Peyer's patch (tissue), 4 donors: Measurements from ENCODE around the gene CAMK1G. TPM values are rescaled to one million over a fixed set of nuclear protein-coding genes. Genes with fewer than 3 reads are reported as not detected.

ENCODE experiments used
- DNase-seq, 3 donors: peaks; one replicate each; pipeline ENCODE4 v3.0.0-alpha.2; 2017 to 2019
- H3K27ac ChIP-seq, 4 donors: fragments of 200-600 bp; sonication (generic); one replicate each; pipeline ENCODE4 v1.5.1; 2016 to 2019
- H3K27me3 ChIP-seq, 2 donors: fragments of 200-600 bp; sonication (generic); one replicate each; pipeline ENCODE4 v1.5.1; 2019
- H3K36me3 ChIP-seq, 3 donors: fragments of 200-600 bp; sonication (generic); one replicate each; pipeline ENCODE4 v1.5.1; 2016 to 2019
- H3K4me1 ChIP-seq, 4 donors: fragments of 200-600 bp; sonication (generic); one replicate each; pipeline ENCODE4 v1.5.1; 2016 to 2019
- H3K4me3 ChIP-seq, 4 donors: fragments of 200-600 bp; sonication (generic); 1 replicate in 3 of 4; 2 replicates in 1 of 4; pipeline ENCODE4 v1.5.1; 2016 to 2019; ENCODE audit warnings: mild to moderate bottlenecking in 1 of 4
- H3K9me3 ChIP-seq, 4 donors: fragments of 200-600 bp; sonication (generic); one replicate each; pipeline ENCODE4 v1.5.1; 2016 to 2019; ENCODE audit warnings: mild to moderate bottlenecking in 1 of 4
- CTCF ChIP-seq, 6 experiments: fragments of 450-650 bp in 4 of 6; fragments of 200-600 bp in 2 of 6; sonication (generic) in 1 of 6; IDR thresholded peaks; one replicate each; pipeline ENCODE4 v1.5.1; 2017 to 2019; ENCODE audit warnings: antibody characterized with exemption in 6 of 6, mild to moderate bottlenecking in 3 of 6, moderate library complexity in 1 of 6
- POLR2A ChIP-seq, 2 donors: fragments of 450-650 bp; IDR thresholded peaks; one replicate each; pipeline ENCODE4 v1.5.1; 2017; ENCODE audit warnings: antibody characterized with exemption in 2 of 2, mild to moderate bottlenecking in 2 of 2, moderate library complexity in 2 of 2
- total RNA-seq, 4 donors: library from RNA; depleted of rRNA; stranded (reverse); fragments of >200 nt; gene quantifications; one replicate each; pipeline ENCODE4 v1.1.0, GENCODE V29; 2016

Gene CAMK1G
- total RNA-seq, 4 donors from 2014 or later, result not detected

- Histone ChIP-seq H3K9me3 (no peaks in the 10 kb centered on the region), H3K4me3 (peak overlapping the region in 2 of 4 donors; percentile 39 to 52), H3K27ac (peak overlapping the region in 3 of 4 donors; percentile 76 to 93 (median 90)), H3K27me3 (no peaks in the 10 kb centered on the region), H3K4me1 (peaks cover 0 to 71% (median 2%) of the 10 kb centered on the region in 4 donors), H3K36me3 (no peaks in the 10 kb centered on the region)
- TF ChIP-seq POLR2A (IDR thresholded peaks at IDR 0.05), result no peak
- no peak for TF ChIP-seq CTCF (IDR thresholded peaks at IDR 0.05)
- DNase-seq, result no peak
These were observed 66.9 kb downstream of the CAMK1G start for GRCh38 chr1:209650454-209650853.

GRCh38 chr1:209651138-209651587, 67.6 kb downstream of the CAMK1G start:
- H3K4me3 ChIP-seq, result peak overlapping the region in 2 of 4 donors; percentile 39 to 52
- DNase-seq, result peak in 2 of 3 donors; percentile 84 to 87
- peaks cover 0 to 68% (median 2%) of the 10 kb centered on the region in 4 donors for H3K4me1 ChIP-seq
- no peaks in the 10 kb centered on the region for H3K36me3 ChIP-seq
- H3K27me3 ChIP-seq, result no peaks in the 10 kb centered on the region
- TF ChIP-seq POLR2A (IDR thresholded peaks at IDR 0.05), result peak in 1 of 2 donors; percentile 69
- TF ChIP-seq CTCF (IDR thresholded peaks at IDR 0.05), result no peak
- peak overlapping the region in 3 of 4 donors; percentile 76 to 93 (median 90) for H3K27ac ChIP-seq
- H3K9me3 ChIP-seq, result no peaks in the 10 kb centered on the region

- H3K9me3 ChIP-seq, result no peaks in the 10 kb centered on the region
- H3K27ac ChIP-seq, result peak within 1 kb of the TSS in 3 of 4 donors; percentile 76 to 93 (median 90)
- TF ChIP-seq POLR2A (IDR thresholded peaks at IDR 0.05) (peak in 1 of 2 donors; percentile 73), CTCF (IDR thresholded peaks at IDR 0.05) (no peak)
- peak within 1 kb of the TSS in 2 of 4 donors; percentile 39 to 52 for H3K4me3 ChIP-seq
- H3K36me3 ChIP-seq, result no peaks in the 10 kb centered on the region
- peak in 2 of 3 donors; percentile 87 to 88 for DNase-seq
- H3K4me1 ChIP-seq, result peaks cover 0 to 74% (median 2%) of the 10 kb centered on the region in 4 donors
- H3K27me3 ChIP-seq, result no peaks in the 10 kb centered on the region
These were observed 68.7 kb downstream of the CAMK1G start, which contains the start of gene LAMB3 for GRCh38 chr1:209652121-209652735. Gene LAMB3 (minus strand): TSS chr1:209652425. CDS start chr1:209650944, 1,481 bp downstream.

- H3K4me3 ChIP-seq, result peak overlapping the region in 2 of 4 donors; percentile 39 to 52
- H3K9me3 ChIP-seq, result no peaks in the 10 kb centered on the region
- peak overlapping the region in 3 of 4 donors; percentile 76 to 93 (median 90) for H3K27ac ChIP-seq
- TF ChIP-seq POLR2A (IDR thresholded peaks at IDR 0.05) (peak; percentile 62 to 89), CTCF (IDR thresholded peaks at IDR 0.05) (no peak)
- no peaks in the 10 kb centered on the region for H3K36me3 ChIP-seq
- peak in 2 of 3 donors; percentile 90 to 93 for DNase-seq
- peaks cover 0 to 81% (median 2%) of the 10 kb centered on the region in 4 donors for H3K4me1 ChIP-seq
- H3K27me3 ChIP-seq, result no peaks in the 10 kb centered on the region
These were observed 69.4 kb downstream of the CAMK1G start for GRCh38 chr1:209652873-209653401.

GRCh38 chr1:209653915-209654351, 70.4 kb downstream of the CAMK1G start:
- Histone ChIP-seq H3K27ac (peak overlapping the region in 3 of 4 donors; percentile 76 to 93 (median 90)), H3K4me1 (peaks cover 0 to 79% (median 2%) of the 10 kb centered on the region in 4 donors), H3K4me3 (peak overlapping the region in 2 of 4 donors; percentile 7 to 25), H3K36me3 (no peaks in the 10 kb centered on the region), H3K9me3 (no peaks in the 10 kb centered on the region), H3K27me3 (no peaks in the 10 kb centered on the region)
- TF ChIP-seq POLR2A (IDR thresholded peaks at IDR 0.05) (peak in 1 of 2 donors; percentile 72), CTCF (IDR thresholded peaks at IDR 0.05) (no peak)
- DNase-seq, result peak in 2 of 3 donors; percentile 60 to 67
